NCI-H1105 treated with DMSO at 0.1 percent for 48 hours (cell line): ENCODE measurements around the gene MUC6.

ENCODE experiments used
- DNase-seq: peaks from one replicate; lab custom pipeline; 2025; lab: John Stamatoyannopoulos, UW

Gene MUC6

DNA sequence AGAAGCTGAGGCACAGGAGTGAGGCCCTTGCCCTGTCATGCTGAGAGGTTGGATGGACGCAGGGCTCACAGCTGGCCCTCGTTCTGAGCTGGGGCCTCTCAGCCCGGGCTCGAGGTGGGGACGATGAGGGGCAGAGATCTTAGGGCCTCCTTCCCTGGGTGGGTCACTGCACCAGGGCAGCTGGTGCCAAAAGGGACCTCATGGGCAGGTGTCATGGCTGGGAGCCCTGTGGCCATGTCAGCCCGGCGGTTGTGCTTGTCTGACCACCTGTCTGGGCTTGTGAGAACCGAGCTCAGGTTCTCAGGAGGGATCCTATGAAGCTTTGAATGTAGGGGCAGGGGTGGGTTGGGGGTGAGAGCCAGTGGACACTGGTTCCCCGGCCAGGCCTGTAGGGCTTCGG is 1.8 kb upstream of the MUC6 start:
- no peak for DNase-seq

DNA sequence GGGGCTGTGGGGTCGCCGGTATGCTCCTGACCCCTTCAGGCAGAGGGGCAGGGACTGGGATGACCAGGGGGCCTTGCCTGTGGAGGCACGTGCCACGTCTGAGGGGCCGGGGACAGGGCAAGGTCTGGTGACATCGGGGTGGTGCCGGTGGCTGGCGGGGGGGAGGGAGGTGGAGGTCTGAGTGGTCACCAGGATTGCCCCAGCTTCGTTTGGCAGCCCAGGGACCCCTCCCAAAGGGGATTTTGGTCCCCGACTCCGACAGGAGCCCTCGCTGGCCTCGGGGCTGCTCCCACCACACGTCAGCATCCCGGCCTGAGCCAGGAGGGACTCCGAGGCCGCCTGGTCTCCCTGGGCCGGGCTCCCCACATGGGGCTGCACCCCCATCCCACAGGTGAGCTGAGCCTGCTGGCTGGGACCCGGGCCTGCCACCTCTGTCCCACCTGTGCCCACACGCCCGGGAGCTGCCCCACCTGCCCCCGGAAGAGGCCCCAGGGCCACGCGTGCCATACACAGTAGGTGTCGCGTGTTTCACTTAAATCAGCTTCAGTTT is 1.1 kb upstream of the MUC6 start:
- DNase-seq = no peak

DNA sequence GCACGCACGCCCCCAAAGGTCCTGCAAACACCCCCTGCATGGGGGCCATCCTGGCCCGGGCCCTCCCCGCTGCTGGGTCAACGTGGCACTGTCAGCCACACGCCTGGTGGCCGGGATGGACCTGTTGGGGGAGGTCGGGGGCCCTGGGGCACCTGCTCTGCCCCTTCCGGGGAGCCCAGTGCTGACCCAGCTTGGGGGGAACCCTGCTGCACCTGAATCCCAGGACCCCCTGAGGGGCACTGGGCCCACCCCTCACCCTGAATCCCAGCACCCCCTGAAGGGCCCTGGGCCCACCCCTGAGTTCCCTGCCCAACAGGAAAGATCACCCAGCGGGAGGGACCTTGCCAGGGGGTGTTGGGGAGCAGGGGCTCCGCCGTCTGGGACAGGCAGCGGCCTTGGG is 413 bp upstream of the MUC6 start:
- no peak for DNase-seq

GRCh38 chr11:1035577-1036283 is 788 bp downstream of the MUC6 start:
- no peak for DNase-seq

DNA sequence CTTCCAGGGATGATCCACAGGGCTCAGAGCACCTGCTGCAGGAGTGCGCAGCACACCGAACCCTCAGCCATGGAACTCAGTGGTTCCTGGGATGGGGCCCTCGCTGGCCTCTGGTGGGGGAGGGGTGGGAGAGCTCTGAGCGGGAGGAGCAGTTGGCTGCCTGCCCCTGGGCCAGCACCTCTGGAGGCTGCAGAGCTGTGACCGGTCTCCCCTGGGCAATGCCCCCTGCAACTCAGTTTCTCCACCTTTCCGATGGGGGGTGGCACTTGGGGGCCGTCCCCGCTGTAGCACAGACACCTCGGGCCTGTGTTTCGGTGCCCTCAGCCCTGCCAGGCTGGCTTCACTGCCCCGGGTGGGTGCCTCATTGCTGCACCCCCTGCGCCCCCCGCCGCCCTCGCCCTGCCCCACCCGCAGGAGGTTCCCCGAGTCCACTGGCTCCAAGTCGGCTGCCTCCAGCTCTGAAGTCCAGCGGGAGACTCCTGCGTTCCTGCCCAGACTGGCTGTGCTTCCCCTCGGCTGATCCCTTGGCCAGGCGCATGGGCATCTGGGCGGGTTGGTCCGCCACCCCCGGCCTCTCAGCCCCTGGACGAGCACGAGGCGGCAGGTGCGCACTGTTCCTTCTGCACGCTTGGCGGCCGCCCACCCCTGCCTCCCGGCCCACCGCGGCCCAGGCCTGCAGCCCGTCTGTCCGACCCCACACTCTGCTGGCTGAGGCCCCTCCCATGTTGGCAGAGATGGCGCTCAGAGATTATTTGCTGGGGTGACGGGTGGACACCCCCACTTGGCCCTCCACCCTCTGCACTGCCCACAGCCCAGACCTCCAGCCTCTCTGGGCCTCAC is 1.8 kb downstream of the MUC6 start:
- no peak for DNase-seq

- no peak for DNase-seq
These were observed 2.5 kb downstream of the MUC6 start for GRCh38 chr11:1034001-1034400.

DNA sequence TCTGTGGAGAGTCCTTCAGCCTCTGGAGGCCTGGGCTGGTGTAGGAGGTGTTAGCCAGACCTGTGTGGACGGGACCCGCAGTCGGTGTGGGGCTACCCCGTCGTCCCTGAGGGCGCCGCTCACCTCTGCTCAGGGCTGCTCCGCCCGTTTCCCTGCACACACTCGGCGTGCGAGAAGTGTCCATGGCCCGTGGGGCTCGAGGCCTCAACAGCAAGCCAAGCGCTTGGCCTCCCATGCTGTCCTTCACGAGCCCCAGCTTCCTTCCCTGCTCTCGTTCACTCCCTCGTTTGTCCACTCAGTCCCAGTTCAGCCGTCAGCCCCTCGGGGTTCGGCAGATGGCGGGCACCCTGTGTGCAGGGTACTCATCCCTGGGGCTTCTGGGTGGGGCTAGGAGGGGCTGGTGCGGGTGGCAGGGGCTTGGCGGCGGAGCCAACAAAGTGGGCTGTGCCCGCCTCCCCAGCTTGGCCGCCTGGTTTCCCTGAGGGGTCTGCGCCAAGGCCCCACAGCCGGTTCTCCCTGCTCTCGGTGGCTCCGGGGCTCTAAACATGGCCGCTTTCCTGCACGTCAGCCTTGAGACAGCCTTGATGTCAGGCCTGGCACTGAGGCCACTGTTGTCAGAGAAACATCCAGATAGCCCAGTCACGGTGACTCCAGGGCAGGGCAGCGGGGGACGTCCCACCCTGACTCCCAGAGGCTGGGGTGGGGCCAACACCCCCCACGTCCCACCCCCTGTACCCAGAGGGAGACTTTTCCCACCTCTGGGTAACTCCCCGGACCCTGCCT is 3.3 kb downstream of the MUC6 start:
- DNase-seq = no peak

- DNase-seq = no peak
These were observed 4.1 kb downstream of the MUC6 start for GRCh38 chr11:1032310-1032891.

GRCh38 chr11:1031121-1031899 is 5.2 kb downstream of the MUC6 start:
- DNase-seq = no peak

GRCh38 chr11:1030556-1030955 is 6.0 kb downstream of the MUC6 start:
- DNase-seq = no peak

GRCh38 chr11:1030086-1030485 is 6.4 kb downstream of the MUC6 start:
- no peak for DNase-seq

DNA sequence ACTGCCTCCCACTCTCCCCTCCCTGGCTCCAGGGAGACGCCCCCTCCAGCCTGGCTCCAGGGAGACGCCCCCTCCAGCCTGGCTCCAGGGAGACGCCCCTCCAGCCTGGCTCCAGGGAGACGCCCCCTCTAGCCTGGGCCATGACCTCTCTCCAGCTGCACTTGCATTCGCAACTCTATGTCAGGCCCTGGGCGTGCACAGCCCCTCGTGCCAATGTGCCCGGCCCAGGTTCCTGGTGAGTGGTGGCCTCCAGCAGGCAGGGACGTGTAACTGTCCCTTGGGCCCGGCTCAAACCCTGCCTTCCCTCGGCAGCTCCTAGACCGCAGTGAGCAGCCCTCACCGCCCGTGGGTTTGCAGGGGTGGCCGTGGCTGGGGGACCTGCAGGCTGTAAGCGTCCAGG is 6.9 kb downstream of the MUC6 start:
- DNase-seq = no peak

- no peak for DNase-seq
These were observed 7.5 kb downstream of the MUC6 start for GRCh38 chr11:1029051-1029450.

- DNase-seq = no peak
These were observed 7.9 kb downstream of the MUC6 start for GRCh38 chr11:1028616-1029015.

- DNase-seq = no peak
These were observed 8.3 kb downstream of the MUC6 start for GRCh38 chr11:1028291-1028540.

DNA sequence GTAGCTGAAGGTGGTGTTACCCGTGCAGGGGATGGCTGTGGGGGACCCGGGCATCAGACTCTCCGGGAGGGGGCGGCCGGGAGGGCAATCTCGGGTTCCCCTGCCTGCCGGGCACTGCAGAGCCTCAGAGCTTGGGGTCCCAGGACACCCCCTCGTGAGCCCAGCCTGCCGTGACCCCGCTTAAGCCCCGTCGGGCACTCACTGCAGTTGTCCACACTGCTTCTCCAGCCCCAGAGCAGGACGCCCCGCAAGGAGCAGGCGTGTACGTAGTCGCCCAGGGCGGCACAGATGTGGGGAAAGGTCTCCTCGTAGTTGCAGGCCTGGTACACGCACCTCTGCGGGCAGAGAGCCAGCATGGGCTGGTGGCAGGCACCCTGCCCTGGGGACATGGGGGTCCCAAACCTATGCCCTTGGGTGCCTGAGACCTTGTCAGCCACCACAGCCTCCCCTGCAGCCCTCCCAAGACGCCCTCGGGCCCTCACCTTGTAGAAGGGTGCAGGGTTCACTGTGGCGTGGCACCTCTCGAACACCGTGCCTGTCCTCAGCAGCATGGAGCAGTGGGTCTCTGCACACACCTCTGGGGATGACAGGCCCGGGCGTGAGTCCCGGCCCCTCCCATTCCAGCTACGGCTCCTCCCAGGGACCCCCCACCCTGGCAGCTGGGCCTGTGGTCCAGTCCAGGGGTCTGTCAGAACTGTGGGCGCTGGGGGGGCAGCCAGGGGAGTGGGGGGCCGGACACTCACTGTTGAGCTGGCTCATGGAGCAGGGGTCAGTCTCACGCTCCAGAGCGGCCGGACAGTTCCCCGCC is 8.8 kb downstream of the MUC6 start:
- no peak for DNase-seq

DNA sequence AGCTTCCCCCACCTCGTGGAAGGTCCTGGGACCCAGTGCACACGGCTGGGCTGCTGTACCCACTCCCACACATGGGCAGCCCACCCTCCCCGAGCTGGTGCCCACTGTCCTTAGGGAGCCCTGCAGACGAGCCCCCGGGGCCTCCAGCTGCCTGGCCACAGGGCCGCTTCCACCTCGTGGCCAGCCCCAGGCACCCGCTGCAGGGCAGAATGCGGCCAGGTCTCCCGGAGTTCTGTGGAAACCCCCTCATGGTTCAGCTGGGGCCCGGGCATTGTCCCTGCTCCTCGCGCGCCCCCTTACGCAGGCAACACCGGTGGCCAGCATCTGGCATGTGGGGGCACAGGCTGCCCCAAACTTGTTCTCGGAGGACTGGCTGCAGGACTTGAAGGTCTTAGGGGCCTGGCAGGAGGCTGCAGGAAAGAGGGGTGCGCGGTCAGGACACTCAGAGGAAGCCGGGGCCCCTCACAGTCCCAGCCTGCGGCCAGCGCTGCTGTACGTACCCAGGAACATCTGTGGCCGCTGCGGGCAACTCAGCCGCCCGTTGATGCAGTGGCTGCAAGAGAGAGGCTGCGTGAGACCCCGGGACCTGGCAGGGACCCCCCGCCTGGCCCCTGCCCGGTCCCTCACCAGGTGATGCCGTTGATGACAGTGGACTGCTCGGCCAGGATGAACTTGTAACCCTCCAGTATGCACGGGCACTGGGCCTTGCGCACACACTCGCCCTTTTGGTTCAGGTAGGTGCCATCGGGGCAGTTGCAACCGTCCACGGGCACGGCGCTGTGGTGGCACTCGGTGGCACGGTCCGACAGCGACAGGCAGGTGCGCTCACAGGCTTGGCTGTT is 9.7 kb downstream of the MUC6 start:
- no peak for DNase-seq

GRCh38 chr11:1026163-1026450 is 10.4 kb downstream of the MUC6 start:
- no peak for DNase-seq

- no peak for DNase-seq
These were observed 10.9 kb downstream of the MUC6 start for GRCh38 chr11:1025410-1026162.
